HL-60/S4 treated with phorbol 12-myristate 13-acetate at 8.2 ng/mL for 4 days and 3 days (cell line): ENCODE data around the gene KRTAP10-5.
"Not testable (repeated sequence)": the region's sequence is repeated elsewhere in the genome, so short reads cannot be mapped to it uniquely, and the experiment has no call there.

Experiments used
- in situ Hi-C: fragments of 300-500 bp; cut with MboI; formaldehyde crosslinking; loops from 2 replicates; pipeline ENCODE4 v1.15.0; 2022; ENCODE audit warnings: low sequenced_read_pairs

Gene KRTAP10-5

DNA sequence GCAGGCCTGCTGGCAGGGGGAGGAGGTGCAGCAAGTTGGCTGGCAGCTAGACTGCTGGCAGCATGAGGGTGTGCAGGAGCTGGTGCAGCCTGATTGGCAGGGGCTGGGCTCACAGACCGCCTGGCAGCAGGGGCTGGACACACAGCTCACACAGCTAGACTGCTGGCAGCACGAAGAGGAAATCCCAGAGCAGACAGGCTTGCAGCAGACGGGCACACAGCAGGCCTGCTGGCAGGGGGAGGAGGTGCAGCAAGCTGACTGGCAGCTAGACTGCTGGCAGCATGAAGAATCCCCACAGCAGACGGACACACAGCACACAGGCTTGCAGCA lies 11.4 kb upstream of the KRTAP10-5 start:
- in situ Hi-C loops = not testable (repeated sequence)

DNA sequence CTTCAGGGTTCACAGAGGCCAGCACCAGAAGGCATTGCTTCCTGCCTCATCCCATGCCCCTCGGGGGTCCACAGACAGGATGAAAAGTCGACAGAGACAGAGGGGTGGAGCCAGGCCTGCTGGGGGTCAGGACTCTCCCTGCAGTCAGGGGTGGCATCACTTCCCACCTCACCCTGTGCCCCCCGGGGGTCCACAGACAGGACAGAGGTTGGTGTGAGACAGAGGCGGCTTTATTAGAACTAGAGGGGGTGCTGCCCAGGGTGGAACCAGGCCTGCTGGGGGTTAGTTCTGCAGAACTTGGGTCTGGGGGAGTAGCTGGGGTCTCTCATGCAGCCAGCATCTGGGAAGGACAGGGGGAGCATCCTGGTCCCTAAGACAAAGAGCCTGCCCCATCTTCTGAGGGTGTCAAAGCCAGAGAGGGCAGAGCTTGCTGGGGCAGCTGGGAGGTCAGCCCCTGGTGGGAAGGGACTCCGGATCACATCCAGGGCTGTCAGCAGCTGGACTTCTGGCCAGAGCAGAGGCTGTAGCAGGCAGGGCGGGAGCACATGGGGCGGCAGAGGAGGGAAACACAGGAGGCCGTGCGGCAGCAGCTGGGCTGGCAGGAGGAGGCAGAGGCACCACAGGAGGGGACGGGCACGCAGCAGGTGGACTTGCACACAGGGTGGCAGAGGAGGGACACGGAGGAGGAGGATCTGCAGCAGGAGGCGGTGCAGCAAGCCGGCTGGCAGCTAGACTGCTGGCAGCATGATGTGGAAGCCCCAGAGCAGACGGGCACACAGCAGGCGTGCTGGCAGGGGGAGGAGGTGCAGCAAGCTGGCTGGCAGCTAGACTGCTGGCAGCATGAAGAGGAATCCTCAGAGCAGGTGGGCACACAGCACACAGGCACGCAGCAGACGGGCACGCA lies 10.7 kb upstream of the KRTAP10-5 start:
- in situ Hi-C loops = not testable (repeated sequence)

DNA sequence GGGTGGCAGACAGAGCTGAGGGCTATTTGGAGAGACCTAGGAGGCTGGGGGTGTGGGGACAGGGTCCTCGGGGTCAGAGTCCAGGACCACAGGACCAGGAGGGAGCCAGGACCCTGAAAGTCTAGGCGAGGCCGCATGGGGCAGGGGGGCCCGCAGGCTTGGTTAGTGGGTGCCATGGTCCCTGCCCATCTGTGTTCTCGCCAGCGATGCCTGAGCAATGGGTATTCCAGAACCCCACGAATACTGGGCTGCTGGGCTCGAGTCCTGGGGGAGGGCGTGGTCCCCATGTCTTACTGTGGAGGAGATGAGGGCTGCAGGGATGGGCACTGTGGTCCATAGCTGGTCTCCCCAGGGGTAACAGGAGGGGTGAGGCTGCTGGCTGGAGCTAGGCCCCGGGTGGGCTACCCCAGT lies 9.9 kb upstream of the KRTAP10-5 start:
- in situ Hi-C loops = no loop called here

DNA sequence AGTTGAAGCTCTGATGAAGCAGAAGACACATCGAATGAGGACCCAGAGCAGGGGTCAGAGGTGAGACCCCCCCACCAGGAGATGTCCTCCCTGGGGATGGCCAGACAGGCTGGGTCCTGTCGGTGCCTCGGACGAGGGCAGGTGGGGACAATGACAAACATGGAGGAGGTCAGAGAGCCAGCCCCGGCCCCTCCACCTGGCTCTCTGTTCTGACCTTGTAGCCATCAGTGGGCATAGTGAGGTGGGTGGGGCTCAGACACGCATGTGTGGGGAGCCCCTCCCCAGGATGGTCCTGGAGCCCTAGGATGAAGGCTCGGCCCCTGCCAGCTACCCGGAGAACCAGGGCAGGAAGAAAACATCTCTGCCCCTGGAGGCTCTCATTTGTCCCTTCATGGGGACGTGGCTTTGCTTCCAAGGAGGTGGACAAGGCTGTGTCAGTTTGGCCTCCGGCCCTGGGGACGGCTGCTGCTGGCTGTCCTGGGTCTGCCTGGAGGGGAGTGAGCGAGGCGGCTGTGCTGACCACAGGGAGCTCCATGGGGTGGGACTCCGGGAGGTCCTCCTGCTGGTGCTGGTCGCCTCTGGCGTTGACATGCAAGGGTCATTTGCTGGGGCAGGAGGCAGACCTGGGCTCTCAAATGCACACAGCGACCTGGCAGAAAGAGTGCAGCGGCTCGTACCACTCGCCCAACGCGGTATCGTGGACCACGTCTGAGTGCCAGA lies 9.3 kb upstream of the KRTAP10-5 start:
- in situ Hi-C loops = no loop called here

DNA sequence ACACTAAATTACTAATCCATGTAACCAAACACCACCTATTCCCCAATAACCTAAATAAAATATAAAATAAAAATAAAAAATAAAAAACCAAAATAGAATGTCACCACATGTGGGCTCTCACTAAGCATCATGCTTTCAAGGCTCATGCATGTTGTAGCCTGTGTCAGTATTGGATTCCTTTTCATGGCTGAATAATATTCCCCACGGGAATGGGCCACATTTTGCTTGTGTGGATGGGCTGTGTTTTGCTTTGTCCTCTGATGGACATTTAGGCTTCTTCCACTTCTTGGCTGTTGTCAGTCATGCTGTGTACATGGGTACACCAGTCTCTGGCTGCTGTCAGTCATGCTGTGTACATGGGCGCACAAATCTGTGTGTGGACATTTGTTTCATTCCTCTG lies 8.7 kb upstream of the KRTAP10-5 start:
- in situ Hi-C loops = no loop called here

DNA sequence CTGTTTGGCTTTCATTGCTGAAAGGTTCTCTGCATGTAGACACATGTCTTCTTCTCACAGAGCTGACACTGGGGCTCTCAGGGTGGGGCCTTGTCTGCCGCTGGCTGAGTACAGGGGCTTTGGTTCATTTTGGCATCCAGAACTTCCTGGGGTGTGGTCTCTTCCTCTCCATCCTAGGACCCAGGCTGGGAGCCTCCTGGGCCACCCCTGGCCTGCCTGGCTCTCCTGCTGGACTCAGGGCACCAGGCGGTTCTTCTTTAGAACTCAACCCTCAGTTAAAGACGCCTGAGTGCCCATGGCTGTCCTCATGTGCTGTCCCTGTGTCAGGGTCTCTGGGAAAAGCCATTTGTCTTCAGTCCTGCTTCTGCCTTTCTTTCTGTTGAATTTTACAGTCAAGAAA lies 5.5 kb upstream of the KRTAP10-5 start:
- in situ Hi-C loops = no loop called here

DNA sequence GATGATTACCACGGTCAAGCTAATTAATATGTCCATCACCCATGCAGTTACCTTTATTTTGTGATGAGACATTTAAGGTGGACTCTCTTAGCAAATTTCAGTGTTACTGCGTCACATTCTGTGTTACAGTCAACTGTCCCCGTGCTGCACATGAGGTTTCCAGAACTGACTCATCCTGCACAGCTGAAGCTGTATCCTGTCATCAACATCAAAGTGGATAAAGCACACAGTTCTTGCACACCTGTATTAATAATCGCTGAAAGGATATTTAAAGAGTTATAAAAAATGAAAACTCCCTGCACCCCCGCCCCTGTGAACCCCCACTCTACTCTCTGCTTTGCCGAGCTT lies 3.4 kb upstream of the KRTAP10-5 start:
- in situ Hi-C loops = no loop called here

DNA sequence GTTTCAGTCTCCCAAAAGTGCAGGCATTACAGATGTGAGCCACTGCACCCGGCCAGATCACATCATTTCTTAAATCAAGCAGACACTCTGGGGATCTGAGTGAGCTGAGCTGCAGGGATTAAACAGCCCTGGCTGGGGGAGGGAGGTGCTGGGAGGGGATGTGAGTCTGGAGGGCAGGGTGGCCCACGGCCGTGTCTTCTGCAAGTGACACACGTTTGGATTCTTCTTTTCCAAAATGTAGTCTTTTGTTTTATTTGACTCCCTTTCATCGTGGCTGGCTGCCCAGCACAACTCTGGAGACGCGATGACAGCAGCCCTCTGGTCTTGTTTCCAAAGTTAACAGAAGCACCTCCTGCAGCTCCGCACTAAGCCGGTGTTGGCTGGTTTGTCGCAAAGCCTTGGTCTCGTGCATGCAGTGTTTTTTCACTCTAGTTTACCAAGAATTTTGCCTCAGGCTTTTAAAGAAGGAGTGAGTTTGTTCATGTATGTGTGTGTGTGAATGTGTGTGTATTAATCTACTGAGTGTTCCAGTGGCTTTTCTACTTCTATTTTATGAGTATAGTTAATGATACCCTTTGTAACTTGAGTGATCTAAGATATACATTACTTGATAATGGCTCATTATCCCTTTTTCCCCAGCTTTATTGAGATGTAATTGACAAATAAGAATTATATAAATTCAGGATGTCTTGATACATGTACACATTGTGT lies 2.8 kb upstream of the KRTAP10-5 start:
- in situ Hi-C loops = no loop called here

DNA sequence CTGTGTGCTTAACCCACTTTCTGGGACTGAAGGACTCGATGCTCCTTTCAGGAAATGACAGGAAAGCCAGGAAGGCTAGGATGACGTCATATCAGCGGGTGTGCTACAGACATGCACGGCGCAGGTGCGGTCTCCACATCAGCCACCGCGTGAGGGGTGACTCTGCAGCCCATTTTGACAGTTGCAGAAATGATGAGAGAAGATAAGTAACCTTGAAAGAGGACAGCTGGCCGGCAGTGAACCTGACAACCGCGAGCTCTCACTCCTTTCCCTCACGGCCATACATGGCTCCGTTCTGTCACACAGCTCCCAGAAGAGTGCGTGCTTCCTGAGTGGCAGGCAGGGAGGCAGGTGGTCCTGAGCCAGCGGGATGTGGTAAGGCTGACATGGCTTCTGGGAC lies 1.7 kb upstream of the KRTAP10-5 start:
- in situ Hi-C loops = no loop called here

DNA sequence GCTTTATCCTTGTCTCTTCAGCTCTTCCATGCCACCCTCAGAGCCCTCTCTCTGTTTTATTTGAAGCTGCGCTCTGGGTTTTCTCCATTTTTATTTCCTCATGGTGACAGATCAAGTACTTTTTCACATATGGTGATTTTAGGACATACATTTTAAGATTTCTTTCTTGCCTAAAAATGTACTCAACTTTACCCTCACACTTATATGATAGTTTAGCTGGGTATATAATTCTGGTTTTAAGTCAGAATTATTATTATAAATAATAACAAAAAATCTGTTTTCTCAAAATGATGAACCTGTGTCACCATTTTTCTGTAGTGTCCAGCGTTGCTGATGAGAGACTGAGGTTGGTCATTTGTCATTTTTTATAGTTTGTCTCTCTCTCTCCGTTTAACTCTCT lies 754 bp upstream of the KRTAP10-5 start:
- in situ Hi-C loops = no loop called here

DNA sequence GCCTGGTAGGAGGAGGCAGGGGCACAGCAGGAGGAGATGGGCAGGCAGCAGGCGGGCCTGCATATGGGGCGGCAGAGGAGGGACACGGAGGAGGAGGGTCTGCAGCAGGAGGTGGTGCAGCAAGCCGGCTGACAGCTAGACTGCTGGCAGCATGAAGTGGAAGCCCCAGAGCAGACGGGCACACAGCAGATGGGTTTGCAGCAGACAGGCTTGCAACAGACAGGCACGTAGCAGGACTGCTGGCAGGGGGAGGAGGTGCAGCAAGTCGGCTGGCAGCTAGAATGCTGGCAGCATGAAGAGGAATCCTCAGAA lies 615 bp downstream of the KRTAP10-5 start:
- in situ Hi-C loops = no loop called here

DNA sequence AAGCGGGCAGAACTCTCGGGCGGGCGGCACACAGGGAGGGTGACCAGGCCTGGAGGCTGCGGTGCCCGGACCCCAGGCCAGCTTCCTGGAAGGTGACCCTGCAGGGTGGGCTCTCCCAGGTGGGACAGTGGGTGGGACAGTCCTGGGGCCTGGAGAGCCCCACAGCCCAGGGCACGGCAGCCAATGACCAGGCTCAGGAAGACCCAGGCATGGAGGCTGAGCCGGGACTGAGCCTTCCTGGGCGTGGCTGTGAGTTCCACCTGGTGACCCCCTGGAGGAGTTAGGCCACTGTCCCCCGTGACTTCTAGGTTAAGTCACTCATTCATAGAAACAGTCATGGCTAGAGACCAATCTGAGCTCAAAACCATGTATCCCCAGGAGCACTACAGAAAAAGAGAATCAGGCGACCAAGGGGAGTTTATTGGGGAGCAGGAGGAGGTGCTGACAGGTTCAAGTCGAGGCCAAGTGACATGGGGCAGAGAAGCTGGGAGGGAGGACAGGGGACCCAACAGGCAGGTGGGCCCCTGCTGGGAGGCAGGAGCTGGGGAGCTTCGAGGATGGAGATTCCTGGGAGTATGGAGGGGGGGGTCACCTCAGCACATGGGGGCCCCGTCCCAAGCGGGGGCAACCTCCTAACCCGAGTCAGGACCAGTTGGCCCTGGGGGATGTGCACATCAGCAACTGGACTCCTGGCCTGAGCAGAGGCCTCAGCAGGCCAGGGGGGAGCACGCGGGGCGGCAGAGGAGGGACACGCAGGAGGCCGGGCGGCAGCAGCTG lies 1.2 kb downstream of the KRTAP10-5 start:
- in situ Hi-C loops = no loop called here

DNA sequence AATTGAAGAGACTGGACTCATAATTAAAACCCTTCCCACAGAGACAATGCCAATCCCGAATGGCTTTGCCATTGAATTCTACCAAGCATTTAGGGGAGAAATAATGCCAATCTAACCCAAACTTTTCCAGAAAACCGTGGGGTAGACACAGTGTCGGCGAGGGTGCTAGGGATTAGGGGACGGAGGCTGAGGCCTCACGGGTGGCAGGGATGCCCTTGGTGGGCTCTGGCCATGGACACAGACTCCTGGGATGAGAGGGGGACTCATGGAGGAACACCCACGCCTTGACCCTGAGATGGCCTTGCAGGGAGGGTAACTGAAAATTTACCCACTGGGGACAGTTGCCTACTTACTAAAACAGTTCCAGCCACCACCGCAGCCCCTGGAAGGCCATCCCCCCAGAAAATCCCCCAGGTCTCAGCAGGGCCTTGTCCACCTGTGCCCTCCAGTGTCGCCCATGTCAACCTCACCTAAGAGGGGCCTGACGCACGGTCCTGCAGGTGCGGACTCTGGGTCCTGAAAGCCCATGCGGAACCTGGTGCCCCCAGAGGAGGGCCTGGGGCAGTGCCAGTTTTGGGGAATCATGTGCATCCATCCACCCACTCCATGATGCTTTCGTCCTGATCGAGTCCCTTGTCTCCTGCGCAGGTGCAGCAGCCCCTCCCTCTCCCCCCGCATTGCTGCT lies 1.9 kb downstream of the KRTAP10-5 start:
- in situ Hi-C loops = no loop called here

DNA sequence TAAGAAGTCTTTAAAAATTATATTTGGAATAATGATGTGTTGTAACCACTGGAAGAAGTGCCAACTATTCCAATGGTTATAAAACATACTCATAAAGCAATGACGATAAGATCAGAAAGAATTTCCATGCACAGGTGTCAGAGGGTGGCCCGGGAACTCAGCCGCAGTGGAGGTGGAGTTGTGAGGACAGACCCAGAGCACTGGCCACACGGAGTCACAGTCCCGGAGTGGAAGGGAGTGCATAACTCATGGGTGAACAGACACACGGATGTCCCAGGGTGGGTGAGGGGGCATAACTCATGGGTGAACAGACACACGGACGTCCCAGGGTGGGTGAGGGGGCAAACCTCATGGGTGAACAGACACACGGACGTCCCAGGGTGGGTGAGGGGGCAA lies 4.4 kb downstream of the KRTAP10-5 start:
- in situ Hi-C loops = no loop called here

DNA sequence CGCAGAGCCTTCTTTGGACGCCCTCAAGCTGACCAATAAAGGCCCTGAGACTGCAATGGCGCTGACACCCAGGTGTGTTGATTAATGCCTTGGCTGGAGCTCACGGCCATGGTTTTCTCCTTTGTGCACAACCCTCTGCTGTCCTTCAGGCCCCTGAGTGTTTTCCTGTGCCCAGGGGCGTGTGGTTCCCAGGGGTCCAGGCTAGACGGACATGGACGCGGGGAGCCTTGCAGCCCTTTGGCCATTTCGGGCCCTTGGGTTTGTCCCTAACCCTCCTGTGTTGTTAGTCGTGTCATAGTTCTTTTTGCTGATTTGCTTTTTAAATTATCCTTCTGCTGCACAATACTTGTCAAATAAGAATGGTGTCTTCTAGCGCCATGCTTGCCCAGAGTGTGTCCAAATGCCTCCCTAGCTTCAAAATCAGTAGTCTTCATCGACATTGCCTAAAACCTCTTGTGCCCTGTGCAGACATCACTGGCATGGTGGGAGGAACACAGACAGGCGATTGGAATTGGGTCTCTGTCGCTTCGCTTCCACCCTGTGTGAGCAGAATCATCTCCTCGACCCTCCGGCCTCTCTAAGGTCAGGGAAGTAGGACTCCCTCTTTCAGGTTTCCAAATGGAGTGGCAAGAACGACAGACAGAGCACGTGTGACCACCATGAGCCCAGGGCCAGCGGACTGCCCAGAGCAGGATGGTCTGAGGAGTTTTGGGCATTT lies 4.9 kb downstream of the KRTAP10-5 start:
- in situ Hi-C loops = no loop called here

DNA sequence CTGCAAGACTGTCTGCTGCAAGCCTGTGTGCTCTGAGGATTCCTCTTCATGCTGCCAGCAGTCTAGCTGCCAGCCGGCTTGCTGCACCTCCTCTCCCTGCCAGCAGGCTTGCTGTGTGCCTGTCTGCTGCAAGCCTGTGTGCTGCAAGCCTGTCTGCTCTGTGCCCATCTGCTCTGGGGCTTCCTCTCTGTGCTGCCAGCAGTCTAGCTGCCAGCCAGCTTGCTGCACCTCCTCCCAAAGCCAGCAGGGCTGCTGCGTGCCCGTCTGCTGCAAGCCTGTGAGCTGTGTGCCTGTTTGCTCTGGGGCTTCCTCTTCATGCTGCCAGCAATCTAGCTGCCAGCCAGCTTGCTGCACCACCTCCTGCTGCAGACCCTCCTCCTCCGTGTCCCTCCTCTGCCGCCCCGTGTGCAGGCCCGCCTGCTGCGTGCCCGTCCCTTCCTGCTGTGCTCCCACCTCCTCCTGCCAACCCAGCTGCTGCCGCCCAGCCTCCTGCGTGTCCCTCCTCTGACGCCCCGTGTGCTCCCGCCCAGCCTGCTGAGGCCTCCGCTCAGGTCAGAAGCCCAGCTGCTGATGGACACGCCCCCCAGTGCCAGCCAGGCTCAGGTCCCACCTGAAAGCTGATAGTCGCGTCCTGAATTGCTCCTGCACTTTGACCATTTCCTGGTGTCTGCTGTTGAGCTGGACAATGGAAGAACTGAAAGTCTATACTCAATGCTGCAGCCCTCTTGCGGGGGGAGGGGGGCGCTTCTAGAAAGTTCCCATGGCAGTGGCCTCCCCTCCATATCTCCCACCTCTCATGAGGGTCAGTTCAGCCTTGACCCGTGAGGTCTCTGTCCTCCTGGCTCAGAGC lies 5.7 kb downstream of the KRTAP10-5 start:
- in situ Hi-C loops = no loop called here

DNA sequence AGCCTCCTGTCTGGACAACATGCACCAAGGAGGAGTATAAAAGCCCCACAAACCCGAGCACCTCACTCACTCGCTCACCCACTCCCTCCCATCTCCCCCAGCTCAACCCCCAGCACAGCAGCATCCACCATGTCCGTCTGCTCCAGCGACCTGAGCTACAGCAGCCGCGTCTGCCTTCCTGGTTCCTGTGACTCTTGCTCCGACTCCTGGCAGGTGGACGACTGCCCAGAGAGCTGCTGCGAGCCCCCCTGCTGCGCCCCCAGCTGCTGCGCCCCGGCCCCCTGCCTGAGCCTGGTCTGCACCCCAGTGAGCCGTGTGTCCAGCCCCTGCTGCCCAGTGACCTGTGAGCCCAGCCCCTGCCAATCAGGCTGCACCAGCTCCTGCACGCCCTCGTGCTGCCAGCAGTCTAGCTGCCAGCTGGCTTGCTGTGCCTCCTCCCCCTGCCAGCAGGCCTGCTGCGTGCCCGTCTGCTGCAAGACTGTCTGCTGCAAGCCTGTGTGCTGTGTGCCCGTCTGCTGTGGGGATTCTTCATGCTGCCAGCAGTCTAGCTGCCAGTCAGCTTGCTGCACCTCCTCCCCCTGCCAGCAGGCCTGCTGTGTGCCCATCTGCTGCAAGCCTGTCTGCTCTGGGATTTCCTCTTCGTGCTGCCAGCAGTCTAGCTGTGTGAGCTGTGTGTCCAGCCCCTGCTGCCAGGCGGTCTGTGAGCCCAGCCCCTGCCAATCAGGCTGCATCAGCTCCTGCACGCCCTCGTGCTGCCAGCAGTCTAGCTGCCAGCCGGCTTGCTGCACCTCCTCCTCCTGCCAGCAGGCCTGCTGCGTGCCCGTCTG lies 6.6 kb downstream of the KRTAP10-5 start, which contains the start of gene KRTAP10-4:
TSS of gene KRTAP10-4 (plus strand) at position 100 of the 827 bp plus-strand sequence. CDS start at position 130, 30 bp downstream.
- in situ Hi-C loops = not testable (repeated sequence)

DNA sequence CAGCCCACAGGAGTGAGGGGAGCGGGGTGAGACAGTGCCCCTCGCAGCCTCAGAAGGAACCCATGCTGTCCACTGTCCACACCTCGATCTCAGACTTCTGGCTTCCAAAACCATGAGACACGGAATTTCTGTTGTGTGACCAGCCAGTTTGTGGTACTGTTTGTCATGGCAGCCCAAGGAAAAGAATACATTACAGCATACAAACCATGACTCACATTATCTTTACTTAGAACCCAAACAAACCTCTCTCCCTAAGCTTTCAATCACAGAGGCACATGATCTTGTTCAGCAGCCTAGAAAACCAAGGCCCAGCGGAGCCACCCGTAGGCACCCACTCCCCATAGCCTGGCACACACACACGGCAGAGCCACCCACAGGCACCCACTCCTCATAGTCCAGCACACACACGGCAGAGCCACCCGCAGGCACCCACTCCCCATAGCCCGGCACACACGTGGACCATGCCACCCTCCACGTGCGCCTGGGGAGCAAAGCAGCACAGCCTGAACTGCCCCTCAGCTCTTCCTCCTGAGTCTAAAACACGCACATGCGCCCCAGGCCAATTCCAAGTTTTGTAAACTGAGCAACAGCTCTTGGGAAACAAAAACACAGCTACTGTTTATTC lies 7.3 kb downstream of the KRTAP10-5 start:
- in situ Hi-C loops = no loop called here
